Keratinocyte (primary cell): ENCODE measurements around the gene NAA10.

Experiments
- CTCF ChIP-seq, 3 experiments: IDR thresholded peaks in 1 of 3; conservative IDR thresholded peaks in 1 of 3; optimal IDR thresholded peaks in 1 of 3; 2 replicates in 2 of 3; 3 replicates in 1 of 3; pipeline versions ENCODE3 to v1.5.1; 2011; ENCODE audit warnings: low read length in 3 of 3, mild to moderate bottlenecking in 3 of 3, moderate library complexity in 2 of 3, control low read depth in 1 of 3, inconsistent platforms in 1 of 3; ENCODE audit not compliant: insufficient read depth in 2 of 3; ENCODE audit errors: extremely low read depth in 1 of 3
- EZH2 ChIP-seq: IDR thresholded peaks from one replicate; pipeline ENCODE4 v1.6.1; 2012; ENCODE audit warnings: inconsistent platforms, mild to moderate bottlenecking, low read length, moderate library complexity

GRCh38 chrX:153966283-153966688 lies 31.4 kb upstream of the NAA10 start:
- no peak for TF ChIP-seq CTCF (optimal IDR thresholded peaks at IDR 0.05 in 1 of 3, IDR thresholded peaks at IDR 0.05 in 1 of 3, conservative IDR thresholded peaks at IDR 0.05 in 1 of 3; ENCODE audit: extremely low read depth in 1 of 3, insufficient read depth in 2 of 3, low read length in 3 of 3)
- no peak for TF ChIP-seq EZH2
